ENCODE measurements around the gene LRRC7.
"Not testable (repeated sequence)": the region's sequence is repeated elsewhere in the genome, so short reads cannot be mapped to it uniquely, and the experiment has no call there.

The LRRC7 gene

DNA sequence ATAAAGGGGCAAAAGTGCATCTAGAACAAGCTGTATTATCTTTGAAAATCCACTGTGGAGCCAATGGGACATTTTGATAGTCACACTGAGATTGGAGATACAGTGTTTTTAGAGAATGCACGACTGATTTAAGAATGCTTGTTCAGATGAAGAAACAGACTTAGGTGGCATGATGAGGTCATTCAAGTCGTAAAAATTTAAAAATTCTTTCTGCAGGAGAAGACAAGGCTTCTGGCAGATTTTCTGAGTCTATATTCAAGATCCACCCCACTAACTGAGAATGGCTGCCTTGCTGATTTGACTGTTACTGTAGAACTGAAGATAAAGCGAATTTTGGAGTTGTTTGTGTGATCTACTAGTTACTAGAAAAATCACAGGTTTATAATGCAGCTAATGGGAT lies 310.6 kb downstream of the LRRC7 start:
- Mint-ChIP-seq H3K27ac (no peak overlapping the region), H3K4me3 (no peak overlapping the region), H3K36me3 (ENCODE audit: low read depth) (no peaks in the 10 kb centered on the region), H3K4me1 (no peaks in the 10 kb centered on the region), H3K27me3 (ENCODE audit: low read depth) (no peaks in the 10 kb centered on the region), H3K9me3 (no peaks in the 10 kb centered on the region)
- TF ChIP-seq, protein P1, sequence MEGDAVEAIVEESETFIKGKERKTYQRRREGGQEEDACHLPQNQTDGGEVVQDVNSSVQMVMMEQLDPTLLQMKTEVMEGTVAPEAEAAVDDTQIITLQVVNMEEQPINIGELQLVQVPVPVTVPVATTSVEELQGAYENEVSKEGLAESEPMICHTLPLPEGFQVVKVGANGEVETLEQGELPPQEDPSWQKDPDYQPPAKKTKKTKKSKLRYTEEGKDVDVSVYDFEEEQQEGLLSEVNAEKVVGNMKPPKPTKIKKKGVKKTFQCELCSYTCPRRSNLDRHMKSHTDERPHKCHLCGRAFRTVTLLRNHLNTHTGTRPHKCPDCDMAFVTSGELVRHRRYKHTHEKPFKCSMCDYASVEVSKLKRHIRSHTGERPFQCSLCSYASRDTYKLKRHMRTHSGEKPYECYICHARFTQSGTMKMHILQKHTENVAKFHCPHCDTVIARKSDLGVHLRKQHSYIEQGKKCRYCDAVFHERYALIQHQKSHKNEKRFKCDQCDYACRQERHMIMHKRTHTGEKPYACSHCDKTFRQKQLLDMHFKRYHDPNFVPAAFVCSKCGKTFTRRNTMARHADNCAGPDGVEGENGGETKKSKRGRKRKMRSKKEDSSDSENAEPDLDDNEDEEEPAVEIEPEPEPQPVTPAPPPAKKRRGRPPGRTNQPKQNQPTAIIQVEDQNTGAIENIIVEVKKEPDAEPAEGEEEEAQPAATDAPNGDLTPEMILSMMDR (IDR thresholded peaks at IDR 0.05; ENCODE audit: unreplicated experiment in 3 of 3): no peak

DNA sequence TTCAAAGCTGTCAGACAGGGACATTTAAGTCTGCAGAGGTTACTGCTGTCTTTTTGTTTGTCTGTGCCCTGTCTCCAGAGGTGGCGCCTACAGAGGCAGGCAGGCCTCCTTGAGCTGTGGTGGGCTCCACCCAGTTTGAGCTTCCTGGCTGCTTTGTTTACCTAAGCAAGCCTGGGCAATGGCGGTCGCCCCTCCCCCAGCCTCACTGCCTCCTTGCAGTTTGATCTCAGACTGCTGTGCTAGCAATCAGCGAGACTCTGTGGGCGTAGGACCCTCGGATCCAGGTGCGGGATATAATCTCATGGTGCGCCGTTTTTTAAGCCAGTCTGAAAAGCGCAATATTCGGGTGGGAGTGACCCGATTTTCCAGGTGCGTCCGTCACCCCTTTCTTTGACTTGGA lies 320.3 kb downstream of the LRRC7 start:
- H3K4me3 Mint-ChIP-seq; H3K27me3 Mint-ChIP-seq (ENCODE audit: low read depth); H3K4me1 Mint-ChIP-seq; H3K27ac Mint-ChIP-seq; H3K36me3 Mint-ChIP-seq (ENCODE audit: low read depth): not testable (repeated sequence)
- peaks cover 25% of the 10 kb centered on the region for H3K9me3 Mint-ChIP-seq

DNA sequence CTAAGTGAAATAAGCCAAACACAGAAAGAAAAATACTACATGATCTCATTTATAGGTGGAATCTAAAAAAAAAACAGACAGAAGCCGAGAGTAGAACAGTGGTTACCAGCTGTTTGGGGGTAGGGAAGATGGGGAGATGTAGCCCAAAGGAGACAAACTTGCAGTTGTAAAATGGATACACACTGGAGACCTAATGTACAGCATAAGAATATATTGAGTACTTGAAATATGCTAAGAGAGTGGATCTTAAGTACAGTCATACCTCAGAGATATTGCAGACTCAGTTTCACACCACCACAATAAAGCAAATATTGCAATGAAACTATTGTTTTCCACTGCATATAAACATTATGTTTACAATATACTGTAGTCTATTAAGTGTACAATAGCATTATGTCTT lies 320.9 kb downstream of the LRRC7 start:
- TF ChIP-seq, protein P1 (IDR thresholded peaks at IDR 0.05; ENCODE audit: unreplicated experiment in 3 of 3): no peak
- Mint-ChIP-seq H3K27ac (no peak overlapping the region), H3K4me1 (no peaks in the 10 kb centered on the region), H3K27me3 (ENCODE audit: low read depth) (no peaks in the 10 kb centered on the region), H3K9me3 (peaks cover 25% of the 10 kb centered on the region), H3K36me3 (ENCODE audit: low read depth) (no peaks in the 10 kb centered on the region), H3K4me3 (no peak overlapping the region)

DNA sequence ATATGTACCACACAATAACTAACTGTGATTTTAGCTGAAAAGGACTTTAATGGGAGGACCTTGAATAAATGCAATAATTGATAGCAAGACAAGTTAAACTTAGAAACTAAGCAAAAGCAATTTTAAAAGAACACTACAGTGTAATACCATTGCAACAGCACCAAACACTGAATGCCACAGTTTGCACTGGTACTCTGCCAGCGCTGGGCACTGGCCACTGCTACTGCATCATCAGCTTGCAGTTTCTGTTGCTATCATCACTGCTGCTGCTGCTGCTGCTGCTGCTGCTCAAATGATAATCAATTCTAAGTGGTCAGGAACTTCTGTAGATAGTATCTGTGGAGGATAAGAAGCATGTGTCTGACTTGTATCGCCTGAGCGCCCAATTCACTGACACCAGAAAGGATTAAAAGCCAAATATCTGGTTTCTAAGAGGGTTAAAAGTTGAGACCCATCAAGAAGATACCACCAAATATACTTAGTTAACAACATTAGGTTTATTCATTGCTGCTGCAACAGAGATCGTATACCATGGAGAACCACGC lies 330.8 kb downstream of the LRRC7 start:
- Mint-ChIP-seq H3K9me3 (no peaks in the 10 kb centered on the region), H3K36me3 (ENCODE audit: low read depth) (no peaks in the 10 kb centered on the region), H3K4me3 (no peak overlapping the region), H3K27ac (no peak overlapping the region), H3K4me1 (no peaks in the 10 kb centered on the region), H3K27me3 (ENCODE audit: low read depth) (no peaks in the 10 kb centered on the region)
- TF ChIP-seq, protein P1 (IDR thresholded peaks at IDR 0.05; ENCODE audit: unreplicated experiment in 3 of 3): no peak

DNA sequence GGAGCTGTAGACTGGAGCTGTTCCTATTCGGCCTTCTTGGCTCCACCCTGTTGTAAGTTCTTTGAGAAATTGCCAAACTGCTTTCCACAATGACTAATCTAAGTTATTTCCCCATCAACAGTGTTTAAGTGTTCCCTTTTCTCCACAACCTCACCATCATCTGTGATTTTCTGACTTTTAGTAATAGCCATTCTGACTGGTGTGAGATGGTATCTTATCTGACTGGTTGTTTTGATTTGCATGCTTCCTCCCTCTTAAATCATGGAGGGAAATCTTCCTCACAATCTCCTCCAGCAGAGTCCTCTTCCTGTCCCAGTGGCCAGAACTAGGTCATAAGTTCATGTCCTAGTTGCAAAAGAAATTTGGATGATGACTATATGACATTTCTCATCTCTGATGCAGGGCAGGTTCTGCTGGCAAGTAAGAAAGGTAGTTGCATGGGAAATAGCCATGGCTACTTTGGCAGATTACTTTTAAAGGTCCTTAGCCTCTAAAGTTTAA lies 343.6 kb downstream of the LRRC7 start:
- no peak overlapping the region for H3K4me3 Mint-ChIP-seq
- H3K36me3 Mint-ChIP-seq (ENCODE audit: low read depth): no peaks in the 10 kb centered on the region
- peaks cover 13% of the 10 kb centered on the region for H3K9me3 Mint-ChIP-seq
- peaks cover 17% of the 10 kb centered on the region for H3K4me1 Mint-ChIP-seq
- TF ChIP-seq, protein P1 (IDR thresholded peaks at IDR 0.05; ENCODE audit: unreplicated experiment in 3 of 3): no peak
- H3K27ac Mint-ChIP-seq: no peak overlapping the region
- no peaks in the 10 kb centered on the region for H3K27me3 Mint-ChIP-seq (ENCODE audit: low read depth)

DNA sequence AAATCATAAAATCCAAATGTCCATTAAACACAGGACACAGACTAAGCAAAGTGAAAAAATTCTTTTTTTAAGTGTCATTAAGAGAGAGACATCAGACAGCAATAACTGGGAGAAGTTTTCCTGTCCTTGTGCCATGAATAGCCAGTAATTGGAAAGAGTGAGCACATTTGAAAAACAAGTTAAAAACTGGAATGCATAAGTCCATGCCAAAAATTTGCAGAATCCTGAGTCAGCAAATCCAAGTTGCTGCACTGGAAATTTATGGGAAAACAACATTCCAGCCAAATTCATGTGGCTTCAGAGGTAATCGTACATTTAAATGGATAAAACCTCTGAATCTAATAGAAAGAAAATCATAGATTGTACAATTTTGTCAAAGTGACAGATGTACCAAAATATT lies 346.3 kb downstream of the LRRC7 start:
- Mint-ChIP-seq H3K36me3 (ENCODE audit: low read depth) (no peaks in the 10 kb centered on the region), H3K4me3 (no peak overlapping the region), H3K9me3 (peaks cover 13% of the 10 kb centered on the region), H3K4me1 (peaks cover 17% of the 10 kb centered on the region), H3K27ac (peak overlapping the region; percentile 46 to 86 (median 58)), H3K27me3 (ENCODE audit: low read depth) (no peaks in the 10 kb centered on the region)
- TF ChIP-seq, protein P1 (IDR thresholded peaks at IDR 0.05; ENCODE audit: unreplicated experiment in 3 of 3): no peak
